ENCODE measurements around the gene PLXDC2. TPM values are rescaled to one million over a fixed set of nuclear protein-coding genes. Genes with fewer than 3 reads are reported as not detected.

Gene PLXDC2
- total RNA-seq, 1 experiment from 2014 or later, result 0.20 TPM

- no peak for TF ChIP-seq MAX (IDR thresholded peaks at IDR 0.05)
Observed at GRCh38 chr10:20272608-20273007, 456.4 kb downstream of the PLXDC2 start (continued).

GRCh38 chr10:20274571-20274970, 458.3 kb downstream of the PLXDC2 start:
- H3K27me3 ChIP-seq (ENCODE audit: insufficient read depth, low read length), result no peaks in the 10 kb centered on the region
- no peaks in the 10 kb centered on the region for H3K9me2 ChIP-seq (ENCODE audit: insufficient read depth)
- H3K4me1 ChIP-seq (ENCODE audit: control insufficient read depth in 1 of 2, insufficient read depth in 2 of 2, low read length in 2 of 2), result no peaks in the 10 kb centered on the region
- no peak overlapping the region for H3K27ac ChIP-seq (ENCODE audit: low read depth, low read length)
- TF ChIP-seq YY1 (IDR thresholded peaks at IDR 0.05; ENCODE audit: extremely low read depth, insufficient replicate concordance, low read depth, low read length), result no peak
- TF ChIP-seq ZNF274 (IDR thresholded peaks at IDR 0.05; ENCODE audit: low read depth, low read length), result no peak
- TF ChIP-seq CTCF (IDR thresholded peaks at IDR 0.05 in 2 of 3, conservative IDR thresholded peaks at IDR 0.05 in 1 of 3; ENCODE audit: borderline replicate concordance in 1 of 3, insufficient read depth in 1 of 3, low read depth in 2 of 3, low read length in 2 of 3), result no peak
- no peak for TF ChIP-seq SP1 (IDR thresholded peaks at IDR 0.05; ENCODE audit: low read depth)
- TF ChIP-seq POLR2AphosphoS5 (IDR thresholded peaks at IDR 0.05; ENCODE audit: low read depth, low read length), result no peak
- TF ChIP-seq ATF3 (IDR thresholded peaks at IDR 0.05), result no peak
- TF ChIP-seq SRF (IDR thresholded peaks at IDR 0.05; ENCODE audit: low read depth), result no peak
- TF ChIP-seq ZBTB33 (IDR thresholded peaks at IDR 0.05; ENCODE audit: extremely low read depth, insufficient replicate concordance, low read length), result no peak
- TF ChIP-seq POLR2A (IDR thresholded peaks at IDR 0.05; ENCODE audit: borderline replicate concordance, extremely low read depth, insufficient read depth, insufficient read length), result no peak
- no peak for TF ChIP-seq CBX3 (IDR thresholded peaks at IDR 0.05; ENCODE audit: low read depth)
- TF ChIP-seq ZFX (IDR thresholded peaks at IDR 0.05), result no peak
- no peak for TF ChIP-seq CEBPB (IDR thresholded peaks at IDR 0.05; ENCODE audit: low read depth)
- TF ChIP-seq EZH2phosphoT487 (IDR thresholded peaks at IDR 0.05; ENCODE audit: borderline replicate concordance), result no peak
- TF ChIP-seq REST (IDR thresholded peaks at IDR 0.05; ENCODE audit: low read depth), result no peak
- no peak overlapping the region for H3K4me3 ChIP-seq (replicated peaks in 1 of 2; ENCODE audit: low read depth in 1 of 2, low read length in 2 of 2)
- ATAC-seq (no peak), DNase-seq (ENCODE audit: low read depth, low spot score) (no peak)
- no peaks in the 10 kb centered on the region for H3K79me2 ChIP-seq (ENCODE audit: insufficient read depth, low read length)
- peaks cover 0 to 6% of the 10 kb centered on the region in 2 experiments; a peak in 1 of 4 replicates for H3K9me3 ChIP-seq (ENCODE audit: control insufficient read depth in 1 of 2, insufficient read depth in 1 of 2, low read depth in 1 of 2, low read length in 2 of 2)
- ChIA-PET POLR2A (no interaction called here), RAD21 (ENCODE audit: low non-redundant PET in 1 of 2, low total read pairs in 2 of 2, uncharacterized antibody in 2 of 2, unreplicated experiment in 2 of 2) (no interaction called here), CTCF (no interaction called here)
- no peaks in the 10 kb centered on the region for H3K36me3 ChIP-seq (ENCODE audit: control insufficient read depth in 1 of 2, insufficient read depth in 2 of 2, low read length in 2 of 2)
- H4K20me1 ChIP-seq (ENCODE audit: insufficient read depth), result no peaks in the 10 kb centered on the region
- no peak overlapping the region for H3K4me2 ChIP-seq (ENCODE audit: low read length)
- intact Hi-C loops (cut with micrococcal nuclease), result no loop called here
- H3K9ac ChIP-seq (ENCODE audit: low read length), result no peak overlapping the region
- H2AFZ ChIP-seq (ENCODE audit: low read depth, low read length, poor library complexity, severe bottlenecking), result no peak overlapping the region
- no TSS peak for BruUV-seq (replicated peaks)

Data from HCT116 (cell line).